HepG2 (cell line): ENCODE data around the gene KLHL3. TPM values are rescaled to one million over a fixed set of nuclear protein-coding genes. Genes with fewer than 3 reads are reported as not detected.

ENCODE experiments used
- ATAC-seq: fragments of 200-7000 bp; cut with Tn5 transposase; 3 replicates; pipeline ENCODE4 v1.9.1; 2020; ENCODE audit warnings: mild to moderate bottlenecking, moderate library complexity
- BruUV-seq: library from RNA; stranded (reverse); fragments of 400-500 nt; replicated peaks from 2 replicates; lab custom pipeline; 2021; lab: Mats Ljungman, UMichigan
- CTCF ChIA-PET: fragments of 300-600 bp; formaldehyde crosslinking; extraction: SDS; loops from one replicate; lab custom pipeline; 2021; ENCODE audit warnings: low total read pairs, inconsistent platforms, low intra/inter-chr PET ratio; lab: Yijun Ruan, JAX
- POLR2A ChIA-PET: fragments of 350-600 bp; sonication (Branson Sonifier 250); formaldehyde crosslinking; loops from one replicate; lab custom pipeline; 2020; ENCODE audit warnings: antibody characterized with exemption, inconsistent platforms; lab: Yijun Ruan, JAX
- DNase-seq: peaks from one replicate; pipeline ENCODE4 v3.0.0-alpha.2; 2015; ENCODE audit warnings: low spot score
- FAIRE-seq: peaks from 3 replicates; lab custom pipeline; 2011; peaks lifted over from hg19 to GRCh38; lab: Jason Lieb, UNC
- H2AFZ ChIP-seq: one replicate; pipeline ENCODE4 v1.6.1; 2011; ENCODE audit warnings: low read length, inconsistent platforms
- H3K27ac ChIP-seq: fragments of 300-600 bp; 3 replicates; pipeline ENCODE4 v1.8.0; 2011; ENCODE audit warnings: mixed run types, mild to moderate bottlenecking, mixed read lengths, low read length, inconsistent platforms; ENCODE audit not compliant: insufficient read depth; ENCODE audit errors: extremely low read length
- H3K27me3 ChIP-seq, 2 experiments: fragments of 200-600 bp in 1 of 2; 2 replicates in 1 of 2; 3 replicates in 1 of 2; pipeline versions ENCODE4 v1.6.0 to v1.8.0; 2011; ENCODE audit warnings: low read length in 2 of 2, mild to moderate bottlenecking in 2 of 2, moderate library complexity in 2 of 2, inconsistent platforms in 1 of 2; ENCODE audit not compliant: insufficient read depth in 2 of 2, control insufficient read depth in 1 of 2
- H3K36me3 ChIP-seq, 2 experiments: fragments of 200-600 bp in 1 of 2; replicated peaks in 1 of 2; 2 replicates in 1 of 2; 3 replicates in 1 of 2; pipeline versions ENCODE4 v1.5.1 to v1.8.0; 2011; ENCODE audit warnings: low read length in 2 of 2, inconsistent platforms in 1 of 2; ENCODE audit not compliant: insufficient read depth in 2 of 2, control insufficient read depth in 1 of 2
- H3K4me1 ChIP-seq: 2 replicates; pipeline ENCODE4 v1.5.1; 2012; ENCODE audit warnings: low read length, inconsistent platforms; ENCODE audit not compliant: insufficient read depth
- H3K4me2 ChIP-seq: 2 replicates; pipeline ENCODE4 v1.6.0; 2011; ENCODE audit warnings: low read depth, low read length, inconsistent platforms
- H3K4me3 ChIP-seq, 3 experiments: fragments of 200-600 bp in 1 of 3; sonication (generic), shearing (Covaris generic) in 1 of 3; replicated peaks in 1 of 3; 2 replicates each; pipeline ENCODE4 v1.5.1; 2011 to 2016; ENCODE audit warnings: low read length in 3 of 3, inconsistent platforms in 2 of 3, low read depth in 2 of 3, mild to moderate bottlenecking in 2 of 3, control low read depth in 1 of 3, mixed read lengths in 1 of 3; ENCODE audit not compliant: insufficient read depth in 1 of 3
- H3K79me2 ChIP-seq: one replicate; pipeline ENCODE4 v1.6.1; 2011; ENCODE audit warnings: low read length, inconsistent platforms; ENCODE audit not compliant: insufficient read depth
- H3K9ac ChIP-seq: 2 replicates; pipeline ENCODE4 v1.6.0; 2011; ENCODE audit warnings: mild to moderate bottlenecking, low read depth, low read length, inconsistent platforms; ENCODE audit not compliant: insufficient read depth
- H3K9me3 ChIP-seq: 2 replicates; pipeline ENCODE4 v1.5.1; 2012; ENCODE audit warnings: mild to moderate bottlenecking, low read length
- H4K20me1 ChIP-seq: 2 replicates; pipeline ENCODE4 v1.6.0; 2011; ENCODE audit warnings: inconsistent platforms, mild to moderate bottlenecking, low read length, moderate library complexity; ENCODE audit not compliant: insufficient read depth
- GPN1 ChIP-seq: sonication (generic); formaldehyde crosslinking; IDR thresholded peaks from 2 replicates; pipeline ENCODE4 v1.5.1; 2020; ENCODE audit warnings: missing genetic modification reagents, borderline replicate concordance
- ZNF674 ChIP-seq: sonication (generic); formaldehyde crosslinking; IDR thresholded peaks from 2 replicates; pipeline ENCODE4 v1.5.0; 2020; ENCODE audit warnings: low read depth, mild to moderate bottlenecking, missing genetic modification reagents
- WGBS: methylation state at CpG from one replicate; pipeline ENCODE4 v1.1.6; 2017; ENCODE audit warnings: low lambda C conversion rate; 5-methylcytosine and 5-hydroxymethylcytosine counted together
- in situ Hi-C: cut with HindIII; loops from 2 replicates; pipeline ENCODE4 v1.10.0; 2017; ENCODE audit warnings: low pct_unique_long_range_greater_than_20kb; ENCODE audit not compliant: extremely low pct_ligation_motif_present
- intact Hi-C: fragments of 100-400 bp; cut with micrococcal nuclease; formaldehyde crosslinking; loops from one replicate; pipeline ENCODE4 v1.10.0; 2022; ENCODE audit not compliant: unreplicated experiment
- polyA plus RNA-seq, 8 experiments: library from polyadenylated mRNA; depleted of rRNA in 3 of 8; stranded (reverse) in 7 of 8; unstranded in 1 of 8; fragments of >200 nt; fragmentation: Illumina TruSeq in 4 of 8; extraction: Trizol in 4 of 8; gene quantifications; 2 replicates each; pipeline versions ENCODE4 v1.2.1 to v1.2.3, GENCODE V29; 2011 to 2016; ENCODE audit warnings: low read depth in 4 of 8, missing spikeins in 1 of 8, mixed read lengths in 1 of 8; ENCODE audit not compliant: insufficient read depth in 1 of 8
- total RNA-seq, 5 experiments: library from RNA; depleted of rRNA; stranded (reverse); fragments of >200 nt; fragmentation: Illumina TruSeq; extraction: Trizol; gene quantifications; 2 replicates each; pipeline ENCODE4 v1.2.3, GENCODE V29; 2016; ENCODE audit warnings: low read depth in 1 of 5
- TF ChIP-seq, protein P1 (sequence below): sonication (generic); formaldehyde crosslinking; IDR thresholded peaks from 2 replicates; pipeline ENCODE4 v1.9.0; 2021; ENCODE audit warnings: missing genetic modification reagents, borderline replicate concordance
- TF ChIP-seq, protein P2 (sequence below): sonication (generic); formaldehyde crosslinking; IDR thresholded peaks from 2 replicates; pipeline ENCODE4 v1.8.0; 2022; ENCODE audit warnings: mild to moderate bottlenecking, missing genetic modification reagents, moderate library complexity
- TF ChIP-seq, protein P3 (sequence below), 2 experiments: fragments of 450-650 bp in 1 of 2; sonication (generic) in 1 of 2; formaldehyde crosslinking in 1 of 2; IDR thresholded peaks; 2 replicates each; pipeline versions ENCODE4 v1.6.1 to v1.8.0; 2016 to 2022; ENCODE audit warnings: antibody characterized with exemption in 1 of 2, mild to moderate bottlenecking in 1 of 2, missing genetic modification reagents in 1 of 2
- TF ChIP-seq, protein P4 (sequence below): sonication (generic); formaldehyde crosslinking; IDR thresholded peaks from 2 replicates; pipeline ENCODE4 v1.4.0; 2020; ENCODE audit warnings: missing genetic modification reagents, borderline replicate concordance

Gene KLHL3
- total and polyA plus RNA-seq, 2 of the 13 experiments (the other 11 are each of a cell fraction or from before 2014, with no cell fraction given) = 0.02 to 0.08 TPM

DNA sequence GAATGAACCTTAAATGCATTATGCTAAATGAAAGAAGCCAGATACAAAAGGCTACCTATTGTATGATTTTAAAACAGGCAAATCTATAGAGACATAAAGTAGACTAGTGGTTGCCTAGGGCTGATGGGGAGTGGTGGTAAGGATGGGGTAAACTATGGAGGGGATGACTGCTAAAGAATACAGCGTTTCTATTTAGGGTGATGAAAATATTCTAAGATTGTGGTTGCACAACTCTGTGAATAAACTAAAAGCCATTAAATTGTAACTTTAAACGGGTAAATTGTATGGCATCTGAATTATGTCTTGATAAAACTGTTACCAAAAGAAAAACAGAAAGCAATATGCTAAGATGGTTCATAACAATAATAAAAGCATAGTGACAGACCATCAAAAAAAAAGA is 21.4 kb downstream of the KLHL3 start:
- no peak overlapping the region for H3K4me2 ChIP-seq
- no TSS peak for BruUV-seq
- no peak overlapping the region for H3K4me3 ChIP-seq
- no peak overlapping the region for H2AFZ ChIP-seq
- 0% methylated on average over 2 of the region's 2 CpGs for WGBS
- ChIA-PET CTCF (no interaction called here), POLR2A (no interaction called here)
- no peaks in the 10 kb centered on the region for H3K27me3 ChIP-seq
- in situ Hi-C loops = no loop called here
- no peaks in the 10 kb centered on the region for H3K79me2 ChIP-seq
- DNase-seq = no peak
- H4K20me1 ChIP-seq = no peaks in the 10 kb centered on the region
- no peaks in the 10 kb centered on the region for H3K4me1 ChIP-seq
- FAIRE-seq = no peak
- H3K9ac ChIP-seq = no peak overlapping the region
- ATAC-seq = no peak
- H3K9me3 ChIP-seq = peaks cover 8% of the 10 kb centered on the region
- H3K36me3 ChIP-seq = no peaks in the 10 kb centered on the region
- no peak overlapping the region for H3K27ac ChIP-seq
- intact Hi-C loops = no loop called here
- TF ChIP-seq, protein P1, sequence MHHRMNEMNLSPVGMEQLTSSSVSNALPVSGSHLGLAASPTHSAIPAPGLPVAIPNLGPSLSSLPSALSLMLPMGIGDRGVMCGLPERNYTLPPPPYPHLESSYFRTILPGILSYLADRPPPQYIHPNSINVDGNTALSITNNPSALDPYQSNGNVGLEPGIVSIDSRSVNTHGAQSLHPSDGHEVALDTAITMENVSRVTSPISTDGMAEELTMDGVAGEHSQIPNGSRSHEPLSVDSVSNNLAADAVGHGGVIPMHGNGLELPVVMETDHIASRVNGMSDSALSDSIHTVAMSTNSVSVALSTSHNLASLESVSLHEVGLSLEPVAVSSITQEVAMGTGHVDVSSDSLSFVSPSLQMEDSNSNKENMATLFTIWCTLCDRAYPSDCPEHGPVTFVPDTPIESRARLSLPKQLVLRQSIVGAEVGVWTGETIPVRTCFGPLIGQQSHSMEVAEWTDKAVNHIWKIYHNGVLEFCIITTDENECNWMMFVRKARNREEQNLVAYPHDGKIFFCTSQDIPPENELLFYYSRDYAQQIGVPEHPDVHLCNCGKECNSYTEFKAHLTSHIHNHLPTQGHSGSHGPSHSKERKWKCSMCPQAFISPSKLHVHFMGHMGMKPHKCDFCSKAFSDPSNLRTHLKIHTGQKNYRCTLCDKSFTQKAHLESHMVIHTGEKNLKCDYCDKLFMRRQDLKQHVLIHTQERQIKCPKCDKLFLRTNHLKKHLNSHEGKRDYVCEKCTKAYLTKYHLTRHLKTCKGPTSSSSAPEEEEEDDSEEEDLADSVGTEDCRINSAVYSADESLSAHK (CRISPR knock-in tag) = no peak
- TF ChIP-seq, protein P2, sequence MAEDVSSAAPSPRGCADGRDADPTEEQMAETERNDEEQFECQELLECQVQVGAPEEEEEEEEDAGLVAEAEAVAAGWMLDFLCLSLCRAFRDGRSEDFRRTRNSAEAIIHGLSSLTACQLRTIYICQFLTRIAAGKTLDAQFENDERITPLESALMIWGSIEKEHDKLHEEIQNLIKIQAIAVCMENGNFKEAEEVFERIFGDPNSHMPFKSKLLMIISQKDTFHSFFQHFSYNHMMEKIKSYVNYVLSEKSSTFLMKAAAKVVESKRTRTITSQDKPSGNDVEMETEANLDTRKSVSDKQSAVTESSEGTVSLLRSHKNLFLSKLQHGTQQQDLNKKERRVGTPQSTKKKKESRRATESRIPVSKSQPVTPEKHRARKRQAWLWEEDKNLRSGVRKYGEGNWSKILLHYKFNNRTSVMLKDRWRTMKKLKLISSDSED = no peak
- TF ChIP-seq, protein P3, sequence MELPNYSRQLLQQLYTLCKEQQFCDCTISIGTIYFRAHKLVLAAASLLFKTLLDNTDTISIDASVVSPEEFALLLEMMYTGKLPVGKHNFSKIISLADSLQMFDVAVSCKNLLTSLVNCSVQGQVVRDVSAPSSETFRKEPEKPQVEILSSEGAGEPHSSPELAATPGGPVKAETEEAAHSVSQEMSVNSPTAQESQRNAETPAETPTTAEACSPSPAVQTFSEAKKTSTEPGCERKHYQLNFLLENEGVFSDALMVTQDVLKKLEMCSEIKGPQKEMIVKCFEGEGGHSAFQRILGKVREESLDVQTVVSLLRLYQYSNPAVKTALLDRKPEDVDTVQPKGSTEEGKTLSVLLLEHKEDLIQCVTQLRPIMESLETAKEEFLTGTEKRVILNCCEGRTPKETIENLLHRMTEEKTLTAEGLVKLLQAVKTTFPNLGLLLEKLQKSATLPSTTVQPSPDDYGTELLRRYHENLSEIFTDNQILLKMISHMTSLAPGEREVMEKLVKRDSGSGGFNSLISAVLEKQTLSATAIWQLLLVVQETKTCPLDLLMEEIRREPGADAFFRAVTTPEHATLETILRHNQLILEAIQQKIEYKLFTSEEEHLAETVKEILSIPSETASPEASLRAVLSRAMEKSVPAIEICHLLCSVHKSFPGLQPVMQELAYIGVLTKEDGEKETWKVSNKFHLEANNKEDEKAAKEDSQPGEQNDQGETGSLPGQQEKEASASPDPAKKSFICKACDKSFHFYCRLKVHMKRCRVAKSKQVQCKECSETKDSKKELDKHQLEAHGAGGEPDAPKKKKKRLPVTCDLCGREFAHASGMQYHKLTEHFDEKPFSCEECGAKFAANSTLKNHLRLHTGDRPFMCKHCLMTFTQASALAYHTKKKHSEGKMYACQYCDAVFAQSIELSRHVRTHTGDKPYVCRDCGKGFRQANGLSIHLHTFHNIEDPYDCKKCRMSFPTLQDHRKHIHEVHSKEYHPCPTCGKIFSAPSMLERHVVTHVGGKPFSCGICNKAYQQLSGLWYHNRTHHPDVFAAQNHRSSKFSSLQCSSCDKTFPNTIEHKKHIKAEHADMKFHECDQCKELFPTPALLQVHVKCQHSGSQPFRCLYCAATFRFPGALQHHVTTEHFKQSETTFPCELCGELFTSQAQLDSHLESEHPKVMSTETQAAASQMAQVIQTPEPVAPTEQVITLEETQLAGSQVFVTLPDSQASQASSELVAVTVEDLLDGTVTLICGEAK (IDR thresholded peaks at IDR 0.05) = no peak
- TF ChIP-seq, protein P3 (CRISPR knock-in tag; IDR thresholded peaks at IDR 0.05) = no peak
- TF ChIP-seq, protein P4, sequence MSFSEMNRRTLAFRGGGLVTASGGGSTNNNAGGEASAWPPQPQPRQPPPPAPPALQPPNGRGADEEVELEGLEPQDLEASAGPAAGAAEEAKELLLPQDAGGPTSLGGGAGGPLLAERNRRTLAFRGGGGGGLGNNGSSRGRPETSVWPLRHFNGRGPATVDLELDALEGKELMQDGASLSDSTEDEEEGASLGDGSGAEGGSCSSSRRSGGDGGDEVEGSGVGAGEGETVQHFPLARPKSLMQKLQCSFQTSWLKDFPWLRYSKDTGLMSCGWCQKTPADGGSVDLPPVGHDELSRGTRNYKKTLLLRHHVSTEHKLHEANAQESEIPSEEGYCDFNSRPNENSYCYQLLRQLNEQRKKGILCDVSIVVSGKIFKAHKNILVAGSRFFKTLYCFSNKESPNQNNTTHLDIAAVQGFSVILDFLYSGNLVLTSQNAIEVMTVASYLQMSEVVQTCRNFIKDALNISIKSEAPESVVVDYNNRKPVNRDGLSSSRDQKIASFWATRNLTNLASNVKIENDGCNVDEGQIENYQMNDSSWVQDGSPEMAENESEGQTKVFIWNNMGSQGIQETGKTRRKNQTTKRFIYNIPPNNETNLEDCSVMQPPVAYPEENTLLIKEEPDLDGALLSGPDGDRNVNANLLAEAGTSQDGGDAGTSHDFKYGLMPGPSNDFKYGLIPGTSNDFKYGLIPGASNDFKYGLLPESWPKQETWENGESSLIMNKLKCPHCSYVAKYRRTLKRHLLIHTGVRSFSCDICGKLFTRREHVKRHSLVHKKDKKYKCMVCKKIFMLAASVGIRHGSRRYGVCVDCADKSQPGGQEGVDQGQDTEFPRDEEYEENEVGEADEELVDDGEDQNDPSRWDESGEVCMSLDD (CRISPR knock-in tag) = no peak
- TF ChIP-seq GPN1 (CRISPR knock-in tag) (no peak), ZNF674 (CRISPR knock-in tag) (no peak)
